ENCODE measurements around the gene TMEM219.

TMEM219 gene

GRCh38 chr16:29975134-29975538 is 13.3 kb downstream of the TMEM219 start:
- no peak for DNase-seq
- intact Hi-C loops (cut with DNase I), result loop anchor here (2.0 kb wide), 1 partner anchor 20 kb away; the partner anchor contains the start of gene HIRIP3

- intact Hi-C loops (cut with DNase I), result loop anchor here (2.0 kb wide), 1 partner anchor 19 kb away; the partner anchor contains the start of gene HIRIP3
- DNase-seq, result peak in 11 of 42 donors; percentile 20 to 54 (median 32)
These were observed 14.1 kb downstream of the TMEM219 start for GRCh38 chr16:29975811-29976511.

- peak in 3 of 42 donors; percentile 23 to 41 (median 40) for DNase-seq
- intact Hi-C loops (cut with DNase I), result no loop called here
These were observed 15.4 kb downstream of the TMEM219 start for GRCh38 chr16:29977063-29977825.

- intact Hi-C loops (cut with DNase I), result no loop called here
- no peak for DNase-seq
These were observed 16.2 kb downstream of the TMEM219 start for GRCh38 chr16:29978081-29978480.

- intact Hi-C loops (cut with DNase I), result no loop called here
- DNase-seq, result no peak
These were observed 16.8 kb downstream of the TMEM219 start for GRCh38 chr16:29978564-29979270.

- intact Hi-C loops (cut with DNase I), result no loop called here
- no peak for DNase-seq
These were observed 20.9 kb downstream of the TMEM219 start for GRCh38 chr16:29982560-29983419.

GRCh38 chr16:29983420-29984136 is 21.7 kb downstream of the TMEM219 start:
- intact Hi-C loops (cut with DNase I), result no loop called here
- DNase-seq, result no peak

- intact Hi-C loops (cut with DNase I), result no loop called here
- no peak for DNase-seq
These were observed 22.4 kb downstream of the TMEM219 start for GRCh38 chr16:29984137-29984763.

- intact Hi-C loops (cut with DNase I), result no loop called here
- no peak for DNase-seq
These were observed 22.9 kb downstream of the TMEM219 start for GRCh38 chr16:29984764-29985147.

- no peak for DNase-seq
- intact Hi-C loops (cut with DNase I), result no loop called here
These were observed 23.5 kb downstream of the TMEM219 start for GRCh38 chr16:29985271-29985811.

GRCh38 chr16:29986231-29986630 is 24.4 kb downstream of the TMEM219 start:
- intact Hi-C loops (cut with DNase I), result no loop called here
- no peak for DNase-seq

- intact Hi-C loops (cut with DNase I), result no loop called here
- DNase-seq, result no peak
These were observed 25.1 kb downstream of the TMEM219 start for GRCh38 chr16:29986931-29987330.

- no peak for DNase-seq
- intact Hi-C loops (cut with DNase I), result no loop called here
These were observed 25.6 kb downstream of the TMEM219 start for GRCh38 chr16:29987371-29988085.

- no peak for DNase-seq
- intact Hi-C loops (cut with DNase I), result no loop called here
These were observed 26.6 kb downstream of the TMEM219 start for GRCh38 chr16:29988346-29989075.

- intact Hi-C loops (cut with DNase I), result no loop called here
- no peak for DNase-seq
These were observed 27.4 kb downstream of the TMEM219 start for GRCh38 chr16:29989111-29989858.
